CD14-positive monocyte (primary cell): ENCODE results near the gene RAB1A. TPM values are rescaled to one million over a fixed set of nuclear protein-coding genes. Genes with fewer than 3 reads are reported as not detected.

Source experiments
- DNase-seq, 3 donors: peaks; one replicate each; pipeline ENCODE4 v3.0.0-alpha.2; 2011 to 2022
- H2AFZ ChIP-seq: 2 replicates; pipeline ENCODE4 v1.6.0; 2012; ENCODE audit warnings: mild to moderate bottlenecking, low read depth, low read length, inconsistent platforms; ENCODE audit not compliant: insufficient read depth, poor library complexity, severe bottlenecking
- H3K27ac ChIP-seq, 2 donors: 1 replicate in 1 of 2; 2 replicates in 1 of 2; pipeline ENCODE4 v1.5.1; 2012 to 2013; ENCODE audit warnings: low read length in 2 of 2, control low read depth in 1 of 2, inconsistent platforms in 1 of 2, low read depth in 1 of 2, mild to moderate bottlenecking in 1 of 2
- H3K27me3 ChIP-seq, 2 donors: one replicate each; pipeline versions ENCODE4 v1.6.0 to v1.6.1; 2011 to 2013; ENCODE audit warnings: low read length in 2 of 2; ENCODE audit not compliant: control insufficient read depth in 2 of 2, insufficient read depth in 2 of 2
- H3K36me3 ChIP-seq, 2 donors: replicated peaks in 1 of 2; 1 replicate in 1 of 2; 2 replicates in 1 of 2; pipeline versions ENCODE4 v1.5.1 to v1.6.1; 2012 to 2013; ENCODE audit warnings: low read length in 2 of 2, control low read depth in 1 of 2, inconsistent platforms in 1 of 2, mild to moderate bottlenecking in 1 of 2; ENCODE audit not compliant: insufficient read depth in 2 of 2, control insufficient read depth in 1 of 2
- H3K4me1 ChIP-seq, 2 donors: 1 replicate in 1 of 2; 2 replicates in 1 of 2; pipeline versions ENCODE4 v1.5.1 to v1.6.1; 2012 to 2013; ENCODE audit warnings: low read length in 2 of 2, control low read depth in 1 of 2, inconsistent platforms in 1 of 2, mild to moderate bottlenecking in 1 of 2, moderate library complexity in 1 of 2; ENCODE audit not compliant: insufficient read depth in 2 of 2, control insufficient read depth in 1 of 2
- H3K4me2 ChIP-seq: replicated peaks from 2 replicates; pipeline ENCODE3; 2012; ENCODE audit warnings: low read length, moderate library complexity, mild to moderate bottlenecking; ENCODE audit not compliant: poor library complexity, severe bottlenecking; ENCODE audit errors: extremely low read depth
- H3K4me3 ChIP-seq, 3 experiments: fragments of 200-600 bp in 1 of 3; sonication (generic) in 1 of 3; replicated peaks in 1 of 3; 1 replicate in 2 of 3; 2 replicates in 1 of 3; pipeline ENCODE4 v1.5.1; 2011 to 2013; ENCODE audit warnings: low read length in 3 of 3, mild to moderate bottlenecking in 3 of 3, control low read depth in 2 of 3, low read depth in 2 of 3, inconsistent platforms in 1 of 3, moderate library complexity in 1 of 3
- H3K79me2 ChIP-seq: 2 replicates; pipeline ENCODE4 v1.6.0; 2012; ENCODE audit warnings: mild to moderate bottlenecking, control low read depth, inconsistent platforms, low read length, moderate library complexity; ENCODE audit not compliant: insufficient read depth
- H3K9ac ChIP-seq: 2 replicates; pipeline ENCODE4 v1.6.0; 2017; ENCODE audit warnings: low read length, mild to moderate bottlenecking; ENCODE audit not compliant: insufficient read depth, poor library complexity, severe bottlenecking
- H3K9me3 ChIP-seq, 2 donors: replicated peaks in 1 of 2; 1 replicate in 1 of 2; 2 replicates in 1 of 2; pipeline versions ENCODE4 v1.5.1 to v1.6.1; 2012 to 2013; ENCODE audit warnings: low read length in 2 of 2, control low read depth in 1 of 2; ENCODE audit not compliant: control insufficient read depth in 1 of 2, insufficient read depth in 1 of 2
- H4K20me1 ChIP-seq: 2 replicates; pipeline ENCODE4 v1.6.0; 2012; ENCODE audit warnings: mild to moderate bottlenecking, low read length, control low read depth, moderate library complexity; ENCODE audit not compliant: insufficient read depth
- H3K27ac Mint-ChIP-seq, 7 donors: one replicate each; pipeline ENCODE4 v1.8.0; 2020; ENCODE audit warnings: mild to moderate bottlenecking in 7 of 7, mixed read lengths in 7 of 7, moderate library complexity in 6 of 7, inconsistent platforms in 2 of 7
- H3K27me3 Mint-ChIP-seq, 3 donors: one replicate each; pipeline ENCODE4 v1.8.0; 2021 to 2022; ENCODE audit warnings: low read depth in 3 of 3, mild to moderate bottlenecking in 3 of 3, mixed read lengths in 3 of 3, moderate library complexity in 3 of 3, inconsistent platforms in 1 of 3
- H3K36me3 Mint-ChIP-seq, 2 donors: one replicate each; pipeline ENCODE4 v1.8.0; 2020; ENCODE audit warnings: mixed read lengths in 2 of 2, inconsistent platforms in 1 of 2, mild to moderate bottlenecking in 1 of 2
- H3K4me1 Mint-ChIP-seq: one replicate; pipeline ENCODE4 v1.8.0; 2020; ENCODE audit warnings: mild to moderate bottlenecking, mixed read lengths
- H3K4me3 Mint-ChIP-seq, 2 donors: one replicate each; pipeline ENCODE4 v1.8.0; 2020; ENCODE audit warnings: mild to moderate bottlenecking in 2 of 2, mixed read lengths in 2 of 2, moderate library complexity in 1 of 2
- H3K9me3 Mint-ChIP-seq, 7 donors: one replicate each; pipeline ENCODE4 v1.8.0; 2020 to 2022; ENCODE audit warnings: mixed read lengths in 7 of 7, mild to moderate bottlenecking in 6 of 7, moderate library complexity in 6 of 7, inconsistent platforms in 2 of 7
- CTCF ChIP-seq: fragments of 200-600 bp; IDR thresholded peaks from one replicate; pipeline ENCODE4 v1.8.0; 2022; ENCODE audit warnings: antibody characterized with exemption, mild to moderate bottlenecking
- WGBS: methylation state at CpG from one replicate; pipeline ENCODE4 v1.1.5; 2013; ENCODE audit warnings: missing lambda C conversion rate; ENCODE audit not compliant: insufficient coverage; 5-methylcytosine and 5-hydroxymethylcytosine counted together
- intact Hi-C, 2 donors: fragments of 100-400 bp; cut with micrococcal nuclease; formaldehyde crosslinking; loops; one replicate each; pipeline versions ENCODE4 v1.15.0 to v1.15.1; 2023
- polyA plus RNA-seq, 3 donors: library from polyadenylated mRNA; depleted of rRNA in 1 of 3; unstranded in 2 of 3; stranded (reverse) in 1 of 3; fragments of 300-500 nt in 2 of 3; fragments of >200 nt in 1 of 3; fragmentation: Illumina TruSeq in 2 of 3; gene quantifications; 1 replicate in 2 of 3; 2 replicates in 1 of 3; pipeline ENCODE4 v1.2.3, GENCODE V29; 2012 to 2021

Gene RAB1A
- polyA plus RNA-seq, 3 donors = 106 to 124 (median 110) TPM

- H3K9me3 Mint-ChIP-seq = peaks cover 0 to 1% (median 0%) of the 10 kb centered on the region in 7 donors
- intact Hi-C loops = loop anchor here (2.0 to 10.0 kb wide), 6 partner anchors 62 to 370 kb away; partner anchors contain the start of genes ACTR2 (in 2 of the 2) and SPRED2 (in 1 of the 2)
- H4K20me1 ChIP-seq = peaks cover 15% of the 10 kb centered on the region
- DNase-seq = peak; percentile 96 to 99 (median 96)
- peaks cover 35 to 38% of the 10 kb centered on the region in 2 donors for H3K4me1 ChIP-seq
- TF ChIP-seq CTCF = peak; percentile 92
- peak overlapping the region; percentile 95 to 100 (median 99) for H3K27ac Mint-ChIP-seq
- no peaks in the 10 kb centered on the region for H3K36me3 ChIP-seq
- WGBS = 0% methylated on average over 7 of the region's 14 CpGs
- H3K36me3 Mint-ChIP-seq = no peaks in the 10 kb centered on the region
- H3K9ac ChIP-seq = peak overlapping the region; percentile 42
- H2AFZ ChIP-seq = no peak overlapping the region
- H3K27me3 Mint-ChIP-seq = peaks cover 0 to 2% (median 0%) of the 10 kb centered on the region in 3 donors
- peaks cover 42% of the 10 kb centered on the region for H3K79me2 ChIP-seq
- H3K4me2 ChIP-seq = peak overlapping the region; percentile 65
- H3K27ac ChIP-seq = peak overlapping the region; percentile 85 to 92
- no peaks in the 10 kb centered on the region for H3K27me3 ChIP-seq
- H3K4me3 ChIP-seq = peak overlapping the region in 1 of 3 experiments; percentile 41
- H3K9me3 ChIP-seq = no peaks in the 10 kb centered on the region
- H3K4me1 Mint-ChIP-seq = peaks cover 46% of the 10 kb centered on the region
- peak overlapping the region; percentile 67 to 76 for H3K4me3 Mint-ChIP-seq
Observed at GRCh38 chr2:65064728-65065552, 65.0 kb downstream of the RAB1A start.

- Histone ChIP-seq H3K4me1 (peaks cover 23 to 24% of the 10 kb centered on the region in 2 donors), H3K79me2 (peaks cover 54% of the 10 kb centered on the region), H3K36me3 (no peaks in the 10 kb centered on the region), H2AFZ (no peak overlapping the region), H3K4me2 (no peak overlapping the region), H3K4me3 (no peak overlapping the region), H3K27ac (no peak overlapping the region), H3K9me3 (no peaks in the 10 kb centered on the region), H3K9ac (no peak overlapping the region), H3K27me3 (no peaks in the 10 kb centered on the region), H4K20me1 (no peaks in the 10 kb centered on the region)
- intact Hi-C loops = loop anchor here (10.0 kb wide), 2 partner anchors 162 to 372 kb away; partner anchors contain the start of genes ACTR2 (in 1 of the 2) and SPRED2 (in 1 of the 2)
- DNase-seq = no peak
- H3K4me1 Mint-ChIP-seq = peaks cover 41% of the 10 kb centered on the region
- 65% methylated on average over 5 of the region's 13 CpGs for WGBS
- peak overlapping the region in 4 of 7 donors; percentile 2 to 95 (median 32) for H3K27ac Mint-ChIP-seq
- H3K27me3 Mint-ChIP-seq = peaks cover 0 to 2% (median 0%) of the 10 kb centered on the region in 3 donors
- no peaks in the 10 kb centered on the region for H3K36me3 Mint-ChIP-seq
- H3K4me3 Mint-ChIP-seq = no peak overlapping the region
- no peaks in the 10 kb centered on the region for H3K9me3 Mint-ChIP-seq
- TF ChIP-seq CTCF = no peak
Observed at GRCh38 chr2:65062843-65063825, 66.8 kb downstream of the RAB1A start.
